Urinary bladder (tissue), 2 donors: ENCODE measurements around the gene ARHGEF25. TPM values are rescaled to one million over a fixed set of nuclear protein-coding genes. Genes with fewer than 3 reads are reported as not detected.

Experiments used
- polyA plus RNA-seq: library from polyadenylated mRNA; stranded (reverse); fragments of 200-250 nt; gene quantifications from one replicate; pipeline ENCODE4 v1.2.3, GENCODE V29; 2013
- total RNA-seq: library from RNA; depleted of rRNA; stranded (reverse); fragments of >200 nt; gene quantifications from one replicate; pipeline ENCODE4 v1.2.3, GENCODE V29; 2014
- donor health status: healthy.

ARHGEF25 gene
- total and polyA plus RNA-seq, 2 donors: 64.1 to 158 TPM

Other genes with a start within 250 kb of the ARHGEF25 start
- 37.0 TPM for gene R3HDM2, start 180.4 kb upstream of the ARHGEF25 start, total RNA-seq
- gene R3HDM2, start 180.4 kb upstream of the ARHGEF25 start, polyA plus RNA-seq: 28.0 TPM
- gene INHBC, start 176.7 kb upstream of the ARHGEF25 start, total RNA-seq: not detected
- gene INHBC, start 176.7 kb upstream of the ARHGEF25 start, polyA plus RNA-seq: 0.05 TPM
- gene INHBE, start 156.1 kb upstream of the ARHGEF25 start, total RNA-seq: not detected
- 0.09 TPM for gene INHBE, start 156.1 kb upstream of the ARHGEF25 start, polyA plus RNA-seq
- gene GLI1, start 151.7 kb upstream of the ARHGEF25 start, total RNA-seq: 11.5 TPM
- 11.5 TPM for gene GLI1, start 151.7 kb upstream of the ARHGEF25 start, polyA plus RNA-seq
- gene ARHGAP9, start 131.6 kb upstream of the ARHGEF25 start, total RNA-seq: 2.9 TPM
- 5.2 TPM for gene ARHGAP9, start 131.6 kb upstream of the ARHGEF25 start, polyA plus RNA-seq
- 55.1 TPM for gene MARS1, start 123.4 kb upstream of the ARHGEF25 start, total RNA-seq
- gene MARS1, start 123.4 kb upstream of the ARHGEF25 start, polyA plus RNA-seq: 59.9 TPM
- 15.4 TPM for gene DDIT3, start 90.9 kb upstream of the ARHGEF25 start, total RNA-seq
- gene DDIT3, start 90.9 kb upstream of the ARHGEF25 start, polyA plus RNA-seq: 58.0 TPM
- gene MBD6, start 88.6 kb upstream of the ARHGEF25 start, total RNA-seq: 9.6 TPM
- 31.1 TPM for gene MBD6, start 88.6 kb upstream of the ARHGEF25 start, polyA plus RNA-seq
- 70.8 TPM for gene DCTN2, start 64.2 kb upstream of the ARHGEF25 start, total RNA-seq
- gene DCTN2, start 64.2 kb upstream of the ARHGEF25 start, polyA plus RNA-seq: 195 TPM
- gene KIF5A, start 61.4 kb upstream of the ARHGEF25 start, total RNA-seq: 1.5 TPM
- gene KIF5A, start 61.4 kb upstream of the ARHGEF25 start, polyA plus RNA-seq: 1.3 TPM
- gene PIP4K2C, start 20.2 kb upstream of the ARHGEF25 start, total RNA-seq: 9.5 TPM
- 26.8 TPM for gene PIP4K2C, start 20.2 kb upstream of the ARHGEF25 start, polyA plus RNA-seq
- 29.8 TPM for gene DTX3, start 6.6 kb upstream of the ARHGEF25 start, total RNA-seq
- gene DTX3, start 6.6 kb upstream of the ARHGEF25 start, polyA plus RNA-seq: 64.3 TPM
- gene B4GALNT1, start 21.8 kb downstream of the ARHGEF25 start, total RNA-seq: 3.6 TPM
- gene B4GALNT1, start 21.8 kb downstream of the ARHGEF25 start, polyA plus RNA-seq: 2.7 TPM
- 137 TPM for gene OS9, start 82.7 kb downstream of the ARHGEF25 start, total RNA-seq
- gene OS9, start 82.7 kb downstream of the ARHGEF25 start, polyA plus RNA-seq: 257 TPM
- gene AGAP2, start 127.3 kb downstream of the ARHGEF25 start, total RNA-seq: 1.4 TPM
- 1.8 TPM for gene AGAP2, start 127.3 kb downstream of the ARHGEF25 start, polyA plus RNA-seq
- 42.1 TPM for gene TSPAN31, start 133.6 kb downstream of the ARHGEF25 start, total RNA-seq
- 48.6 TPM for gene TSPAN31, start 133.6 kb downstream of the ARHGEF25 start, polyA plus RNA-seq
- gene CDK4, start 140.9 kb downstream of the ARHGEF25 start, total RNA-seq: 71.7 TPM
- gene CDK4, start 140.9 kb downstream of the ARHGEF25 start, polyA plus RNA-seq: 89.9 TPM
- gene MARCHF9, start 143.7 kb downstream of the ARHGEF25 start, total RNA-seq: 4.0 TPM
- 12.2 TPM for gene MARCHF9, start 143.7 kb downstream of the ARHGEF25 start, polyA plus RNA-seq
- 0.16 TPM for gene CYP27B1, start 155.6 kb downstream of the ARHGEF25 start, total RNA-seq
- 0.57 TPM for gene CYP27B1, start 155.6 kb downstream of the ARHGEF25 start, polyA plus RNA-seq
- 4.9 TPM for gene METTL1, start 160.7 kb downstream of the ARHGEF25 start, total RNA-seq
- gene METTL1, start 160.7 kb downstream of the ARHGEF25 start, polyA plus RNA-seq: 16.1 TPM
- gene EEF1AKMT3, start 161.2 kb downstream of the ARHGEF25 start, total RNA-seq: 11.9 TPM
- 9.7 TPM for gene EEF1AKMT3, start 161.2 kb downstream of the ARHGEF25 start, polyA plus RNA-seq
- 15.9 TPM for gene TSFM, start 171.4 kb downstream of the ARHGEF25 start, total RNA-seq
- 36.3 TPM for gene TSFM, start 171.4 kb downstream of the ARHGEF25 start, polyA plus RNA-seq
- gene AVIL, start 207.3 kb downstream of the ARHGEF25 start, total RNA-seq: 6.1 TPM
- 2.7 TPM for gene AVIL, start 207.3 kb downstream of the ARHGEF25 start, polyA plus RNA-seq
- 80.2 TPM for gene CTDSP2, start 235.3 kb downstream of the ARHGEF25 start, total RNA-seq
- gene CTDSP2, start 235.3 kb downstream of the ARHGEF25 start, polyA plus RNA-seq: 145 TPM